ENCODE measurements around the gene CDK5.

CDK5 gene

GRCh38 chr7:151006590-151007300 lies 51.0 kb downstream of the CDK5 start:
- FAIRE-seq: no peak
- no peak for DNase-seq (ENCODE audit: insufficient read length, low spot score)
- TF ChIP-seq POLR2A (IDR thresholded peaks at IDR 0.05; ENCODE audit: low read depth, low read length): no peak
- no peak for TF ChIP-seq POLR2AphosphoS5 (IDR thresholded peaks at IDR 0.05; ENCODE audit: low read depth, low read length)

GRCh38 chr7:151005566-151005965 lies 52.1 kb downstream of the CDK5 start:
- TF ChIP-seq TAF1 (IDR thresholded peaks at IDR 0.05; ENCODE audit: low read depth, low read length) (no peak), PAX5 (IDR thresholded peaks at IDR 0.05; ENCODE audit: insufficient read depth, low read length, severe bottlenecking) (no peak), POLR2A (IDR thresholded peaks at IDR 0.05; ENCODE audit: low read depth, low read length) (no peak), SPI1 (IDR thresholded peaks at IDR 0.05; ENCODE audit: low read depth, low read length) (no peak), POU2F2 (IDR thresholded peaks at IDR 0.05; ENCODE audit: low read depth, low read length) (no peak), POLR2AphosphoS5 (IDR thresholded peaks at IDR 0.05; ENCODE audit: low read depth, low read length) (no peak)
- DNase-seq (ENCODE audit: insufficient read length, low spot score): no peak
- no peak for FAIRE-seq
